HG02763 (cell line): ENCODE results near the gene KCTD17.

ENCODE experiments used
- ATAC-seq: cut with Tn5 transposase; IDR thresholded peaks from one replicate; pipeline ENCODE4 v1.9.1; 2021; ENCODE audit warnings: mild to moderate bottlenecking, moderate library complexity; ENCODE audit not compliant: unreplicated experiment

KCTD17 gene

DNA sequence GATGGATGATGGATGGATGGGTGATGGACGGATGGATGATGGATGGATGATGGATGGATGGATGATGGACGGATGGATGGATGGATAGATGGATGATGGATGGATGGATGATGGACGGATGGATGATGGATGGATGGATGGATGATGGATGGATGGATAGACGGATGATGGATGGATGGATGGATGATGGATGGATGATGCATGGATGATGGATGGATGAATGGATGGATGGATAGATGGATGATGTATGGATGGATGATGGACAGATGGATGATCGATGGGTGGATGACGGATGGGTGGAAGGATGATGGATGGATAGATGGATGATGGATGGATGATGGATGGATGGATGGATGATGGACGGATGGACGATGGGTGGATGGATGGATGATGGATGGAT, 21.1 kb downstream of the KCTD17 start:
- no peak for ATAC-seq

DNA sequence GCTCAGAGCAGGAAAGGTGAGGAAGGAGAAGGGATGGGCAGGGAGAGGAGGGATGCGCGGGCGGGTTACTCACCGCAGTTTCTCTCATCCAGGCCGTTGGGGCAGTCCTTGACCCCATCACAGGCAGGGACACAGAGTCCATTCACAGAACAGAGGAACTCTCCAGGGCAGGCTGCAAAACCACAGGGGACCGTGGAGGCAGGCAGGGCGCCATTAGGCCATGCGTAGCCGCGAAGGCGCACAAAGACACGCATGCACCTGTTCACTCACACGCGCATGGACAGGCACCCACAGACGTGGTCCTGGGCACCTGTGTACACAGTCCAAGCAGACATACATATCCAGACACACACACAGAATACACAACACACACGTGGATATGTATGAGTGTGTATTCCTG, 23.0 kb downstream of the KCTD17 start:
- no peak for ATAC-seq

DNA sequence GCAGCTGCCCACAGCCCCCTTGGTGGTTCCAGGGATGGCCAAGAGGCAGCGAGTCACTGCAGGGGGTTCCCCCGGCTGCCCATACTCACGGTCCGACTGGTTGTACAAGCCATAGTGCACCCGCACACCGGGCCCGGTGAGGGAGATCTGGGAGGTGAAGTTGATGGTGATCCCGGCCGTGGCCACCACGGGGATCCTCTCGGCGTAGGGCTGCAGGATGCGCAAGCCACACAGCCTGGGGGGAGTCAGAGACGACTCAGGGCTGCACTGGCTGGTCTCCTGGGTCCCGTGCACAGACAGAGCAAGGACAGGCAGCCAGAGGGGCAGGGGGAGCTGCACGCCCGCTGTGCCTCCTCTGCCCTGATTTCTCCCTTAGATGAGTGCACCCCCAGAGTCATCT, 23.5 kb downstream of the KCTD17 start:
- no peak for ATAC-seq

DNA sequence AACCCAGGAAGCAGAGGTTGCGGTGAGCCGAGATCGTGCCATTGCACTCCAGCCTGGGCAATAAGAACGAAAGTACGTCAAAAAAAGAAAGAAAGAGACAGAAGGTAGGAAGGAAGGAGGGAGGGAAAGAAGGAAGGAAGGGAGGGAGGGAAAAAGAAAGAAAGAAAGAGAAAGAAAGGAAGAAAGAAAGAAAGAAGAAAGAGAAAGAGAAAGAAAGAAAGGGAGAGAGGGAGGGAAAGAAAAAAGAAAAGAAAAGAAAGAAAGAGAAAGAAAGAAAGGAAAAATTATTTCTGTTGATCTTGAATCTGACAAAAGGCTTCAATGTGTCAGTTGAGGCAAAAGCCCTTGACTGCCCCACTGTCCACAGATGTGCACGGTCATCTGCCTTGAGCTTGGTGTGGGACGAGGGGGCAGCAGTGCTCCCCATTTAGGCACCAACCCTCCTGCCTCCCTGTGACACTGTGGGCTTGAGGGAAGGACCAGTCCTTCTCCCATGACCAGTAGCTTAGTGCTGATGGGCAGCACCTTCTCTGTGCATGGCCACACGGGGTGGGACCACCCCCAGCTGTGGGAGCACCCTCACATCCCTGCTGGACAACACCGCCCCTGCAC, 24.4 kb downstream of the KCTD17 start:
- no peak for ATAC-seq

GRCh38 chr22:37077802-37078448, 26.4 kb downstream of the KCTD17 start:
- ATAC-seq: no peak

DNA sequence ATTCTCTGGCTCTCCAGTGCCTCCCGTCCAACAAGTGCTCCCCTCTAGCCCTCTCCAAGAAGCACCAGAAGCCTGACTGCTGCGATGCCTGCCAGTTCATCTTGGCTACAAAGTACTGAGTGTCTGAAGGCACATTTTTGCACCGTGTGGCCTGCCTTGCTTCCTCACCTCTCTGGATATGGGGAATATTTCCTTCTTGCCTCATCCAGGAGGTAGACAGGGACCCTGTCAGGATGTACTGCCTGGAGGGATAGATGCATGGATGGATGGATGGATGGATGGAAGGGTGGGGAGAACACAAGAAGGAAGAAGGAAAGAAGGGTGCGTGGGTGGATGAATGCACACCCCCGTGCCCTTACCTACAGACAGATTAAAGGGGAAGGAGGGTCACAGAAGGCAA, 27.6 kb downstream of the KCTD17 start:
- ATAC-seq: no peak

- ATAC-seq: no peak
Observed at GRCh38 chr22:37079668-37080171, 28.2 kb downstream of the KCTD17 start.

DNA sequence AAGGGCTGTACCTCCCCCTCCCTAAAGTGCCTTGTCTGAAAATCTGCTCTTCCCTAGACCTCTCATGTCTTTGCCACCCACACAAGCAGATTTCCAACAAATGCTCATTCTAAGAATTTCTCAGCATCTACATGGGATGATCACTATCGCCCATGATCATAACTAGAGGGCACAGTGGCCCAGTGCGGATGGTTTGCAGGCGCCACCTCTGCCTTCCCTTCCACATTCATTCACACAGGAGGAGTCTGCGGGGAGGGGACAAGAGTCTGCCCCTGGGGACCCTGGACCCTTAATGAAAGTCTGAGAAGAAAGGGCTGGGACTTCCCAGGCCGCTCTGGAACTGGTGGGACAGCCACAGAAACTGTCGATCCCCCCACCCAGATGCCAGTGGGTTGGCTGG, 28.9 kb downstream of the KCTD17 start:
- no peak for ATAC-seq

- no peak for ATAC-seq
Observed at GRCh38 chr22:37080838-37081237, 29.3 kb downstream of the KCTD17 start.

DNA sequence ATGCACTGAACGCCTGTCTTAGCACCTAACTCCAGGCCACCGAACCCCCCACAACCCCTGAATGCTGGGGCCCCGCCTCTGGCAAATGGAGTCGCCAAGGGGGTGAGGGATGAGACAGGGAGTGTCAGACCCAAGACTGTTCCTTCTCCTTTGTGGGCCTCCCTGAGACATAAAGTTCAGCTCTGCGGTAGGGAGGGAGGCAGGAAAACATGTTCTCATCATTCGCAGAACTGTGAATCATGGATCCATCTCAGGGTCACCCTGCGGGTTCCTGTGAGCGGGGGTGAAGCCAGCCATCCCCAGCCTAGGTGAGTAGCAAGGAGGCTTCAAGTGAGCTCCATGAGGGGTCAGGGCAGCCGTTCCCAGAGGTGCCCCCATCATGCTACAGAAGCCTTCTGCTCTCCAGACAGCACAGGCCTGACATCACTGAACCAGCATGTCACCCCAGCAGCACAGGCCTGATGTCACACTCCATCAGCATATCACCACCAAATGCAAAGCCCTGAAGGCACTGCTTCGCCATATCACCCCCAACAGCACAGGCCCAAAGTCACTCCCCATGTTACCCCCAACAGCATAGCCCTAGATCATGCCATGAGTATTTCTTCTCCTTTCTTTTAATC, 30.8 kb downstream of the KCTD17 start:
- ATAC-seq: no peak

DNA sequence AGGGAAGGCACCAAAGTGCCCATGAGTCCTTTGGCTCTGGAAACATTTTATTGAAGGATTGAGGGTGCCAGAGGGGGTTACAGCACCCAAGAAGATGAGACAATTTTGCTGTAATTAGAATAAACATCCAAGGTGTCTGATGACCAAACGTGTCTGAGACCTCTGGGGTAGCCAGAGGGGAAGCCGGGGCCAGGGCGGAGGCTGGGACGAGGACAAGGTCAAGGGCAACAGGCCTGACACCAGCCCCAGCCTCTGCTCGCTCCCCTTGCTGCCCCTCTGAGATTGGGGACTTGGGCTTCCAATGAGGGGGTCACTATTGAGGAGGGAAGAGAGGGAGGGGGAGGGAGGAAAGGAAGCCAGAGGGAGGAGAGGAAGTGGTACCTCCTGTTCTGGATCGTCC, 32.4 kb downstream of the KCTD17 start:
- no peak for ATAC-seq

DNA sequence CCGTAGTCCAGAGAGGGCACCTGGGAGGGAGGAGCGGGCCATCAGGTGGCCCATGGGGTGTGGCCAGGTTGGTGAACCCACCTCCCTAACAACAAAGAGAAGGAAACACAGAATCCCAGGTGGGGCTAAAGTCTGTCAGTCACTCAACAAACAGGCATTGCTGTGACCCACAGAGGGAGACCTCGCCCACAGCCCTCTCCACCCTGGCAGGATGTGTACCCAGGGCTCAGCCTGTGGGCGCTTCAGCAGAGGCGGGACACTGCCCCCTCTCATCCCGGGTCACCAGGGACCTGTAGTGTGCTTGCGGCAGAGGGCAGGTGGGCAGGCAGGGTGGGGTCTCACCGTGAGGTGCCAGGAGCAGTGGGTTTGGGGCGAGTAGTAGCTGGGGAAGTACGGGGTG, 32.8 kb downstream of the KCTD17 start:
- ATAC-seq: no peak

- no peak for ATAC-seq
Observed at GRCh38 chr22:37086184-37086583, 34.6 kb downstream of the KCTD17 start.

DNA sequence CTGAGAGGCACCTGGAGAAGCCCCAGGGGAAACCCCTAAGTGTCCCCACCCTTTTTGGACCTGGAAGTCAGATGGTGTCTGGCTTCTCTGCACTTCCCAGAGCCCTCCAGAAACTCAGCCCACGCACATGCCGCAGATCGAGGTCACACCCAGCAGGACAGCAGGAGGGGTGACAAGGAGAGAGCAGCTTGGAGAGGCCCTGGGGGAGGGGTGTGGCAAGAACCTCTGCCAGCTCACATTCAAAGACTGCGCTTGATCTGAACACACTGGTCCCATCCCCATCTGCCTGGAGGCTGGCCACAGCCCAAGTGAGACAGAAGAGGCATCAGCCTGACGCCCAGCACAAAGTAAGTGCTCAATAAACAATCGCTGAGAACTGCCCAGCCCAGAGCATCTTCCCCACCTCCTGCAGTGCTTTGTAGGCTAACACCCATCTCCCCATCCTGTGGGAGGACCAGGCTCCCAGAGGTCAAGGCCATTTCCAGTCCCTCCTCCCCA, 36.6 kb downstream of the KCTD17 start:
- no peak for ATAC-seq

DNA sequence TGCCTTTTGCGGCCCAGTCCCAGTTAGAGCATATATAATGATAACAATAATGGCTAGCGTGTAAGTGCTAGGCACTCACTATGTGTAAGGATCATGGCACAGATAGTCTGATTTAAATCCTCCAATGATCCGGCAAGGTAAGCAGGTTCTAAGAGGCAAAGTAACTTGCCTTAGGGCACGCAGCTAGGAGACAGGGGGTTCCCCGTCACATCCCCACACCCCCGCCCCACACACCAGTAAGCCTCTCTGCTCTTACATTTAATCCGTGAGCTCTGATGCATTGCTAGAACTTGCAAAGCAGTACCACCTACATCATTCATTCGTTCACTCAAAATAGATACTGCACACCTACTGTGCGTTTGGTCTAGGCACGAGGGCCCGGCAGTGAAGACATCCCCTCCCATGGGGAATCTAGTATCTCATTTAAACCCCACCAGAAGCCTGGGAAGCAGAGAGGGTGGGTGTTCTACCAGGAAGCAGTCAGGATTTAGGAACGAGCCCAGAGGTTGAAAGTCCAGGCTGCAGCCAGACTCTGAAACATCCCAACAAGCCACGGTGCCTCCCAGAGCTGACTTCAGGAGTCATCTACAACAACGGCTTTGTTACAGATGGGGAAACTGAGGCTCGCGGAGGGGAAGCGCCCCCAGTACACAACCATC, 37.3 kb downstream of the KCTD17 start:
- ATAC-seq: no peak

DNA sequence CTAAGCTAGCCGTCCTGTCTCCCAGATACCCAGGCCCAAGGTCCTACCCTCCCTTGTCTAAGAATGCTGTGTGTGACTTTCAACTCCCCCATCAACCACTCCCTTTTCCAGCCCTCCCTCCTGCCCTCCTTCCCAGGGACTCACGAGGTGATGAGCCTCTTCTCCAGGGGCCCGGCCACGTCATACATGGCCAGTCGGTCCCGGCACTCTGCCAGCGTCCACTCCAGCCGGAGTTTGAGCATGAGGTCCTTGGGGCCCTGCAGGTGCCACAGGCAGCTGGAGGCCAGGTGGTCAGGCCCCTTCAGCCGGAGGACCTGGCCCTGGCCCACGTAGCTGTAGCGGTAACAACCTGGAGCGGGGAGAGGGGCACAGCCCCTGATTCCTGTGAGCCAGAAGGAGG, 37.9 kb downstream of the KCTD17 start:
- no peak for ATAC-seq

DNA sequence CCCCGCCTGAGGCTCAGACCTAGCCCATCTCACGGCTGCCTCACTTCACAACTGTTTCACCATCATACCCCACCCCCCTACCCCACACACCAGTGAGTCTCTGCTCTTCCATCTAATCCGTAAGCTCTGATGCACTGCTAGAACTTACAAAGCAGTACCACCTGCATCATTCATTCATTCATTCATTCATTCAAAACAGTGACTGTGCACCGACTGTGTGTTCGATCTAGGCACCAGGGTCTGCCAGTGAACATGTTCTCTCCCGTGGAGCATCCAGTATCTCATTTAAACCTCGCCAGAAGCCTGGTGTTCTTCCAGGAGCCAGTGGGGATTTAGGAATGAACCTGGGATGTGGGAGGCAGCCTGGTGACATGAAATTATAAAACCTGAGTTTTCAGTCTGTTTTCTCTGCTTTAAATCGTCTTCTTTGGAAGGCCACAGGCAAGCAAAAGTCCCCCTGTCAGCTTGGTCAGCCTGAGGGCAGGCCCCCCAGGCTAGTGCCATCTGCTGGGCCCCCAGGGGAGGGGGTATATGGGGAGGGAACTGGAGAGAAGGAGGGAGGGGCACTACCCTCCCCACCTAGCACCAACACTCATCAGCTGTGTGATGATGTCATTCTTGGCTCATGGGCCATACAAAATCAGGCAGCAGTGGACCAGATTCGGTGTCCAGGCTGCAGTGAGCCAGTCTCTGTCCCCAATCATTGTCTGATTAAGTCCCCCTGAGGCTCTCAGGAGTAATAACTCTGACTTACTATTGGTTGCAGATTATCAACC, 39.6 kb downstream of the KCTD17 start:
- no peak for ATAC-seq

DNA sequence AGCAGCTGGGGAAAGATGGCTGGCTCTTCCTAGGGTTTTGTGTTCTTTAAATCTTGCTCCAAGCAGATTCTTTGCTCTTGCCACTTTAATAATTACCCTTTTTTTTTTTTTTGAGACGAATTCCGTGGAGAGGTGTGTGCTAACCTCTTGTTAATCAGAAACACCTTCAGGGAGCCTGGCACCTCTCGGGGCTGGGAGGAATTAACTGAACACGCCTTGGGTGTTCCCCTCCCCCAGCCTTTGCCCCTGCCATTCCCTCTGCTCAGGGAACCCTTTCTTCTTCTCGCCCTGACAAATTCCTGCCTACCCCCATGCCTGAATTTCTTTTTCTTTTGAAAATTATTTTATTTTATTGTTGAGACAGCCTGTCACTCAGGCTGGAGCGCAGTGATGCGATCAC, 40.5 kb downstream of the KCTD17 start:
- no peak for ATAC-seq

DNA sequence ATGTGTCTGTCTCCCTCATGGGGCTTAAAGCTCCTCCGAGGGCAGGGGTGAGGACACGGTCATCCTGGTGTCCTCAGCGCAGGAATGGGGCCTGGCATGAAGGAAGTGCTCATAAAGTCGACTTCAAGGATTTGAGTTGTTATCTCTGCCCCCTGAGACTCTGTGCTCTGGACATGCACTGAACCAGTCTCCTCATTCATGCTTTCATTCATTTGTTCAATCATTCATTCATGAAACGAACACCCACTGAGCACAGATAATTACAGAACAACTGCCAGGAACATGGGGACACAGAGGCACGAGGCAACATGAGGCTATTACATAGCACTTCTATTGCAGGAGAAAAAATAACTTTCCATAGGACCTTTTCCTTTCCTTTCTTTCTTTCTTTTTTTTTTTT, 41.5 kb downstream of the KCTD17 start:
- ATAC-seq: no peak

GRCh38 chr22:37094239-37094638, 42.7 kb downstream of the KCTD17 start:
- no peak for ATAC-seq

GRCh38 chr22:37095113-37095512, 43.6 kb downstream of the KCTD17 start:
- ATAC-seq: no peak
